ENCODE results near the gene RASL10A. TPM values are rescaled to one million over a fixed set of nuclear protein-coding genes. Genes with fewer than 3 reads are reported as not detected.
A peak's percentile ranks its signal among the peaks of the same experiment; 100 is the strongest.

RASL10A gene
- total RNA-seq, 1 donor from 2014 or later = not detected

GRCh38 chr22:29330753-29331152 lies 15.3 kb upstream of the RASL10A start:
- Mint-ChIP-seq H3K4me3 (ENCODE audit: unreplicated experiment) (no peak overlapping the region), H3K36me3 (ENCODE audit: unreplicated experiment) (peaks cover 10% of the 10 kb centered on the region), H3K9me3 (ENCODE audit: unreplicated experiment) (no peaks in the 10 kb centered on the region), H3K27ac (ENCODE audit: unreplicated experiment) (no peak overlapping the region), H3K4me1 (ENCODE audit: unreplicated experiment) (peaks cover 7% of the 10 kb centered on the region), H3K27me3 (ENCODE audit: unreplicated experiment) (no peaks in the 10 kb centered on the region)
- DNase-seq (ENCODE audit: extremely low spot score, unreplicated experiment) = no peak
- no peak for TF ChIP-seq CTCF (IDR thresholded peaks at IDR 0.05)

- Mint-ChIP-seq H3K4me3 (ENCODE audit: unreplicated experiment) (no peak overlapping the region), H3K36me3 (ENCODE audit: unreplicated experiment) (peaks cover 10% of the 10 kb centered on the region), H3K27ac (ENCODE audit: unreplicated experiment) (no peak overlapping the region), H3K9me3 (ENCODE audit: unreplicated experiment) (no peaks in the 10 kb centered on the region), H3K27me3 (ENCODE audit: unreplicated experiment) (no peaks in the 10 kb centered on the region), H3K4me1 (ENCODE audit: unreplicated experiment) (peaks cover 7% of the 10 kb centered on the region)
- TF ChIP-seq CTCF (IDR thresholded peaks at IDR 0.05) = no peak
- DNase-seq (ENCODE audit: extremely low spot score, unreplicated experiment) = no peak
Measured at GRCh38 chr22:29330291-29330690, 14.8 kb upstream of the RASL10A start.

GRCh38 chr22:29329581-29329980 lies 14.1 kb upstream of the RASL10A start:
- TF ChIP-seq CTCF (IDR thresholded peaks at IDR 0.05) = no peak
- peaks cover 7% of the 10 kb centered on the region for H3K4me1 Mint-ChIP-seq (ENCODE audit: unreplicated experiment)
- no peak overlapping the region for H3K4me3 Mint-ChIP-seq (ENCODE audit: unreplicated experiment)
- H3K27me3 Mint-ChIP-seq (ENCODE audit: unreplicated experiment) = no peaks in the 10 kb centered on the region
- peaks cover 10% of the 10 kb centered on the region for H3K36me3 Mint-ChIP-seq (ENCODE audit: unreplicated experiment)
- no peak for DNase-seq (ENCODE audit: extremely low spot score, unreplicated experiment)
- no peaks in the 10 kb centered on the region for H3K9me3 Mint-ChIP-seq (ENCODE audit: unreplicated experiment)
- peak overlapping the region; percentile 41 for H3K27ac Mint-ChIP-seq (ENCODE audit: unreplicated experiment)

- Mint-ChIP-seq H3K9me3 (ENCODE audit: unreplicated experiment) (no peaks in the 10 kb centered on the region), H3K36me3 (ENCODE audit: unreplicated experiment) (peaks cover 8% of the 10 kb centered on the region), H3K4me3 (ENCODE audit: unreplicated experiment) (no peak overlapping the region), H3K27me3 (ENCODE audit: unreplicated experiment) (no peaks in the 10 kb centered on the region), H3K4me1 (ENCODE audit: unreplicated experiment) (peaks cover 7% of the 10 kb centered on the region), H3K27ac (ENCODE audit: unreplicated experiment) (no peak overlapping the region)
- no peak for DNase-seq (ENCODE audit: extremely low spot score, unreplicated experiment)
- TF ChIP-seq CTCF (IDR thresholded peaks at IDR 0.05) = no peak
Measured at GRCh38 chr22:29328566-29329500, 13.3 kb upstream of the RASL10A start.

GRCh38 chr22:29328055-29328454 lies 12.6 kb upstream of the RASL10A start:
- Mint-ChIP-seq H3K36me3 (ENCODE audit: unreplicated experiment) (peaks cover 2% of the 10 kb centered on the region), H3K27me3 (ENCODE audit: unreplicated experiment) (no peaks in the 10 kb centered on the region), H3K27ac (ENCODE audit: unreplicated experiment) (no peak overlapping the region), H3K4me1 (ENCODE audit: unreplicated experiment) (peaks cover 7% of the 10 kb centered on the region), H3K9me3 (ENCODE audit: unreplicated experiment) (no peaks in the 10 kb centered on the region), H3K4me3 (ENCODE audit: unreplicated experiment) (no peak overlapping the region)
- no peak for TF ChIP-seq CTCF (IDR thresholded peaks at IDR 0.05)
- DNase-seq (ENCODE audit: extremely low spot score, unreplicated experiment) = no peak

All from osteocyte (in vitro differentiated cells).